ENCODE results near the gene GALNTL6. TPM values are rescaled to one million over a fixed set of nuclear protein-coding genes. Genes with fewer than 3 reads are reported as not detected.

The GALNTL6 gene
- total and polyA plus RNA-seq, 3 donors from 2014 or later, result 2.9 to 6.2 (median 4.9) TPM

DNA sequence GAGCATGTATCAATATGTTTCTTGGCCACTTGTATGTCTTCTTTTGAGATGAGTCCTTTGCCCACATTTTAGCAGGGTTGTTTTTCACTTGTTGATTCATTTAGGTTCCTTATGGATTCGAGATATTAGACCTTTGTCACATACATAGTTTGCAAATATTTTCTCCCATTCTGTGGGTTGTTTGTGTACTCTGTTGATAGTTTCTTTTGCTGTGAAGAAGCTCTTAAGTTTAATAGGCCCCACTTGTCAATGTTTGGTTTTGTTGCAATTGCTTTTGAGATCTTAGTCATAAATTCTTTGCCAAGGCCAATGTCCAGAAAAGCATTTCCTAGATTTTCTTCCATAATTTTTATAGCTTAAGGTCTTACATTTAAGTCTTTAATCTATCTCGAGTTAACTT, 1074.8 kb downstream of the GALNTL6 start:
- H3K27ac ChIP-seq, result no peak overlapping the region
- intact Hi-C loops (cut with DNase I; ENCODE audit: low total_unique reads), result no loop called here
- no peaks in the 10 kb centered on the region for H3K9me3 ChIP-seq
- H3K4me1 ChIP-seq, result no peaks in the 10 kb centered on the region
- H3K4me3 ChIP-seq, result no peak overlapping the region
- WGBS, 2 donors, result 79 to 90% methylated on average over 2 of the region's 2 CpGs
- no peaks in the 10 kb centered on the region for H3K36me3 ChIP-seq (ENCODE audit: low read depth, missing control alignments)
- DNase-seq, result no peak
- TF ChIP-seq CTCF (IDR thresholded peaks at IDR 0.05), result no peak
- TF ChIP-seq POLR2A (IDR thresholded peaks at IDR 0.05), result no peak
- H3K27me3 ChIP-seq, result no peaks in the 10 kb centered on the region

GRCh38 chr4:172892300-172892699, 1079.1 kb downstream of the GALNTL6 start:
- no peaks in the 10 kb centered on the region for H3K36me3 ChIP-seq (ENCODE audit: low read depth, missing control alignments)
- no peak overlapping the region for H3K27ac ChIP-seq
- 36 to 46% methylated on average over 4 of the region's 4 CpGs for WGBS, 2 donors
- DNase-seq, result no peak
- H3K27me3 ChIP-seq, result no peaks in the 10 kb centered on the region
- no peak overlapping the region for H3K4me3 ChIP-seq
- no peak for TF ChIP-seq POLR2A (IDR thresholded peaks at IDR 0.05)
- no peak for TF ChIP-seq CTCF (IDR thresholded peaks at IDR 0.05)
- H3K9me3 ChIP-seq, result no peaks in the 10 kb centered on the region
- intact Hi-C loops (cut with DNase I; ENCODE audit: low total_unique reads), result no loop called here
- H3K4me1 ChIP-seq, result no peaks in the 10 kb centered on the region

DNA sequence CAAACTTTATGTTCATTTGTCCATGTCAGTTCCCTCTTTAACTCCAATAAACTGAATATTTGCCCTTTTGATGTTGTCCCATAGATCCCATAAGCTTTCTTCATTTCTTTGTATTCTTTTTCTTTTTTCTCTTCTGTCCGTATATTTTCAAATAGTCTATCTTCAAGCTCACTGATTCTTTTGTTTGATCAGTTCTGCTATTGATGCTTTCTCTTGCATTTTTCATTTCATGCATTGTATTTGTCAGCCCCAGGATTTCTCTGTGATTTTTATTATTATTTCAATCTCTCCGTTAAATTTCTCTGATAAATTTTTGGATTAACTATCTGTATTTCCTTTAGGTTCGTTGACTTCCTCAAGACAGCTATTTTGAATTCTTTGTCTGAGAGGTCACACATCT, 1082.5 kb downstream of the GALNTL6 start:
- TF ChIP-seq CTCF (IDR thresholded peaks at IDR 0.05), result no peak
- TF ChIP-seq POLR2A (IDR thresholded peaks at IDR 0.05), result no peak
- WGBS, 2 donors, result 87 to 96% methylated on average over 3 of the region's 3 CpGs

GRCh38 chr4:172897046-172897445, 1083.8 kb downstream of the GALNTL6 start:
- no peaks in the 10 kb centered on the region for H3K36me3 ChIP-seq (ENCODE audit: low read depth, missing control alignments)
- intact Hi-C loops (cut with DNase I; ENCODE audit: low total_unique reads), result no loop called here
- H3K4me1 ChIP-seq, result no peaks in the 10 kb centered on the region
- 93 to 94% methylated on average over 3 of the region's 3 CpGs for WGBS, 2 donors
- H3K9me3 ChIP-seq, result no peaks in the 10 kb centered on the region
- no peak overlapping the region for H3K4me3 ChIP-seq
- no peaks in the 10 kb centered on the region for H3K27me3 ChIP-seq
- H3K27ac ChIP-seq, result no peak overlapping the region
- no peak for DNase-seq
- TF ChIP-seq POLR2A (IDR thresholded peaks at IDR 0.05) (no peak), CTCF (IDR thresholded peaks at IDR 0.05) (no peak)

More for the DNA sequence above, 1082.5 kb downstream of the GALNTL6 start:
- Histone ChIP-seq H3K4me1 (no peaks in the 10 kb centered on the region), H3K36me3 (ENCODE audit: low read depth, missing control alignments) (no peaks in the 10 kb centered on the region), H3K9me3 (no peaks in the 10 kb centered on the region), H3K27ac (no peak overlapping the region), H3K27me3 (no peaks in the 10 kb centered on the region), H3K4me3 (no peak overlapping the region)
- intact Hi-C loops (cut with DNase I; ENCODE audit: low total_unique reads), result no loop called here
- no peak for DNase-seq

DNA sequence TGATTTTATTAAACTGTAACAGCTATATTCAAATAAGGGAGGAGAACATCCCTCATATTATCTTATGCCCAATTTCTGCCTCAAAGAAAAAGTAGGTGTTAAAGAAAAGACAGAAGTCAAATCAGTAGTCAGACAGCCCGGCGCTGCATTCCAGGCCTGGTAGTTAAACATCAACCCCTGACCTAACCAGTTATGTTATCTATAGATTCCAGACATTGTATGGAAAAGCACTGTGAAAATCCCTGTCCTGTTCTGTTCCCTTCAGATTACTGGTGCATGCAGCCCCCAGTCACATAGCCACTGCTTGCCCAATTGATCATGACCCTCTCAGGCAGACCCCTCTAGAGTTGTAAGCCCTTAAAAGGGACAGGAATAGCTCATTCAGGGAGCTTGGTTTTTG, 1085.5 kb downstream of the GALNTL6 start:
- H3K9me3 ChIP-seq, result no peaks in the 10 kb centered on the region
- no peak for DNase-seq
- H3K27ac ChIP-seq, result no peak overlapping the region
- WGBS, 2 donors, result 84 to 87% methylated on average over 2 of the region's 2 CpGs
- H3K27me3 ChIP-seq, result no peaks in the 10 kb centered on the region
- no peak overlapping the region for H3K4me3 ChIP-seq
- H3K36me3 ChIP-seq (ENCODE audit: low read depth, missing control alignments), result no peaks in the 10 kb centered on the region
- TF ChIP-seq CTCF (IDR thresholded peaks at IDR 0.05) (no peak), POLR2A (IDR thresholded peaks at IDR 0.05) (no peak)
- intact Hi-C loops (cut with DNase I; ENCODE audit: low total_unique reads), result no loop called here
- H3K4me1 ChIP-seq, result no peaks in the 10 kb centered on the region

Measured in testis (tissue), 3 donors.